ENCODE results near the gene PDE4D.

The PDE4D gene

GRCh38 chr5:59830536-59831200 lies 62.9 kb downstream of the PDE4D start:
- TF ChIP-seq EZH2phosphoT487 (IDR thresholded peaks at IDR 0.05; ENCODE audit: low read length), result no peak
- TF ChIP-seq, protein P1, sequence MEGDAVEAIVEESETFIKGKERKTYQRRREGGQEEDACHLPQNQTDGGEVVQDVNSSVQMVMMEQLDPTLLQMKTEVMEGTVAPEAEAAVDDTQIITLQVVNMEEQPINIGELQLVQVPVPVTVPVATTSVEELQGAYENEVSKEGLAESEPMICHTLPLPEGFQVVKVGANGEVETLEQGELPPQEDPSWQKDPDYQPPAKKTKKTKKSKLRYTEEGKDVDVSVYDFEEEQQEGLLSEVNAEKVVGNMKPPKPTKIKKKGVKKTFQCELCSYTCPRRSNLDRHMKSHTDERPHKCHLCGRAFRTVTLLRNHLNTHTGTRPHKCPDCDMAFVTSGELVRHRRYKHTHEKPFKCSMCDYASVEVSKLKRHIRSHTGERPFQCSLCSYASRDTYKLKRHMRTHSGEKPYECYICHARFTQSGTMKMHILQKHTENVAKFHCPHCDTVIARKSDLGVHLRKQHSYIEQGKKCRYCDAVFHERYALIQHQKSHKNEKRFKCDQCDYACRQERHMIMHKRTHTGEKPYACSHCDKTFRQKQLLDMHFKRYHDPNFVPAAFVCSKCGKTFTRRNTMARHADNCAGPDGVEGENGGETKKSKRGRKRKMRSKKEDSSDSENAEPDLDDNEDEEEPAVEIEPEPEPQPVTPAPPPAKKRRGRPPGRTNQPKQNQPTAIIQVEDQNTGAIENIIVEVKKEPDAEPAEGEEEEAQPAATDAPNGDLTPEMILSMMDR (IDR thresholded peaks at IDR 0.05; ENCODE audit: low read length), result no peak
- TF ChIP-seq EZH2 (optimal IDR thresholded peaks at IDR 0.05; ENCODE audit: low read depth, low read length), result no peak
- Histone ChIP-seq H3K36me3 (replicated peaks; ENCODE audit: insufficient read depth, low read length) (no peaks in the 10 kb centered on the region), H3K27me3 (replicated peaks; ENCODE audit: insufficient read depth, low read length) (no peaks in the 10 kb centered on the region), H3K9me2 (replicated peaks; ENCODE audit: insufficient read depth, low read length) (no peaks in the 10 kb centered on the region), H3K4me2 (ENCODE audit: low read depth, low read length) (no peak overlapping the region), H3K79me2 (ENCODE audit: low read length) (no peaks in the 10 kb centered on the region), H4K20me1 (ENCODE audit: insufficient read depth, low read length) (no peaks in the 10 kb centered on the region), H3K4me1 (ENCODE audit: low read length) (no peaks in the 10 kb centered on the region; the same call in 1 of the 2 replicates), H3K4me3 (ENCODE audit: low read length) (no peak overlapping the region), H3K27ac (ENCODE audit: low read length) (no peak overlapping the region), H3F3A (ENCODE audit: insufficient read depth, low read length) (0 out of 2 replicates have a peak, but pooled peaks cover 7% of the 10 kb centered on the region), H2AFZ (ENCODE audit: low read length) (no peak overlapping the region), H3K9me3 (replicated peaks; ENCODE audit: insufficient read depth, low read length) (no peaks in the 10 kb centered on the region), H3K9ac (ENCODE audit: low read length) (no peak overlapping the region)
- no peak for DNase-seq

- no peaks in the 10 kb centered on the region for H3K9me2 ChIP-seq (replicated peaks; ENCODE audit: insufficient read depth, low read length)
- H3K9me3 ChIP-seq (replicated peaks; ENCODE audit: insufficient read depth, low read length), result no peaks in the 10 kb centered on the region
- no peaks in the 10 kb centered on the region for H3K79me2 ChIP-seq (ENCODE audit: low read length)
- H3K4me2 ChIP-seq (ENCODE audit: low read depth, low read length), result no peak overlapping the region
- H3K4me3 ChIP-seq (ENCODE audit: low read length), result no peak overlapping the region
- H3K9ac ChIP-seq (ENCODE audit: low read length), result no peak overlapping the region
- no peaks in the 10 kb centered on the region; the same call in 1 of the 2 replicates for H3K4me1 ChIP-seq (ENCODE audit: low read length)
- 0 out of 2 replicates have a peak, but pooled peaks cover 7% of the 10 kb centered on the region for H3F3A ChIP-seq (ENCODE audit: insufficient read depth, low read length)
- H3K27me3 ChIP-seq (replicated peaks; ENCODE audit: insufficient read depth, low read length), result no peaks in the 10 kb centered on the region
- TF ChIP-seq, protein P1 (IDR thresholded peaks at IDR 0.05; ENCODE audit: low read length), result no peak
- TF ChIP-seq EZH2phosphoT487 (IDR thresholded peaks at IDR 0.05; ENCODE audit: low read length) (no peak), EZH2 (optimal IDR thresholded peaks at IDR 0.05; ENCODE audit: low read depth, low read length) (no peak)
- DNase-seq, result no peak
- H3K36me3 ChIP-seq (replicated peaks; ENCODE audit: insufficient read depth, low read length), result no peaks in the 10 kb centered on the region
- no peaks in the 10 kb centered on the region for H4K20me1 ChIP-seq (ENCODE audit: insufficient read depth, low read length)
- no peak overlapping the region for H3K27ac ChIP-seq (ENCODE audit: low read length)
- H2AFZ ChIP-seq (ENCODE audit: low read length), result no peak overlapping the region
Observed at GRCh38 chr5:59829922-59830321, 63.6 kb downstream of the PDE4D start.

DNA sequence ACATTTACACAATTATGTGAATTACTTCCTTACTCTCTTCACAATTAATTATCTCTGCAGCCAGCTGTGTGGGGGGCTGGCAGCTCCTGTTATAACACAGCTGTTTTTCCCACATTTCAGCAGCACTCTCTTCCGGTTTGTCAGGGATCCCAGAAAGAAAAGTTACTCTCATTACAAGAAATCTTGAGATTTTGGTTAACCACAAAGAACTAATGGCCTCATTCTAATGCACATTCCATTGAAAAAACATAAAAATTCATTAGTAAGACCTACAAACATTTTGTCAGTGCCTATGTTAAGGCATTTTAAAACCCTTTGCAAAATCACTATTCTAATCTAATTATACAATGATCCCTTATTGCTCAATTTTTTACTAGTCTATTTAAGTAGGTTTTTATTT lies 64.1 kb downstream of the PDE4D start:
- Histone ChIP-seq H3K4me1 (ENCODE audit: low read length) (no peaks in the 10 kb centered on the region; the same call in 1 of the 2 replicates), H4K20me1 (ENCODE audit: insufficient read depth, low read length) (no peaks in the 10 kb centered on the region), H2AFZ (ENCODE audit: low read length) (no peak overlapping the region), H3K27ac (ENCODE audit: low read length) (no peak overlapping the region), H3K4me2 (ENCODE audit: low read depth, low read length) (no peak overlapping the region), H3K79me2 (ENCODE audit: low read length) (no peaks in the 10 kb centered on the region), H3K9me3 (replicated peaks; ENCODE audit: insufficient read depth, low read length) (no peaks in the 10 kb centered on the region), H3K4me3 (ENCODE audit: low read length) (no peak overlapping the region), H3K27me3 (replicated peaks; ENCODE audit: insufficient read depth, low read length) (no peaks in the 10 kb centered on the region), H3K9me2 (replicated peaks; ENCODE audit: insufficient read depth, low read length) (no peaks in the 10 kb centered on the region), H3K36me3 (replicated peaks; ENCODE audit: insufficient read depth, low read length) (no peaks in the 10 kb centered on the region), H3F3A (ENCODE audit: insufficient read depth, low read length) (0 out of 2 replicates have a peak, but pooled peaks cover 7% of the 10 kb centered on the region), H3K9ac (ENCODE audit: low read length) (no peak overlapping the region)
- TF ChIP-seq EZH2 (optimal IDR thresholded peaks at IDR 0.05; ENCODE audit: low read depth, low read length) (no peak), EZH2phosphoT487 (IDR thresholded peaks at IDR 0.05; ENCODE audit: low read length) (no peak)
- TF ChIP-seq, protein P1 (IDR thresholded peaks at IDR 0.05; ENCODE audit: low read length), result no peak
- DNase-seq, result no peak

Measured in MM.1S (cell line).